ENCODE results near the gene GGT1.

GRCh38 chr22:24563246-24563645 is 39.7 kb upstream of the GGT1 start:
- no peak for TF ChIP-seq CTCF (IDR thresholded peaks at IDR 0.05; ENCODE audit: extremely low read depth in 1 of 2, insufficient read depth in 1 of 2, low read depth in 1 of 2, low read length in 2 of 2)
- no peak for TF ChIP-seq POLR2AphosphoS5 (IDR thresholded peaks at IDR 0.05; ENCODE audit: insufficient read depth, low read depth, low read length)
- TF ChIP-seq POLR2A (IDR thresholded peaks at IDR 0.05; ENCODE audit: low read depth, low read length) = no peak
- TF ChIP-seq GATA2 (IDR thresholded peaks at IDR 0.05; ENCODE audit: insufficient read depth, insufficient read length, low read depth, low read length) = no peak
